Bone marrow (tissue), 2 donors: Measurements from ENCODE around the gene DNER.
"Not testable (repeated sequence)": the region's sequence is repeated elsewhere in the genome, so short reads cannot be mapped to it uniquely, and the experiment has no call there.

Experiments
- DNase-seq, 2 donors: peaks; one replicate each; lab custom pipeline; 2025; lab: John Stamatoyannopoulos, UW

DNER gene

DNA sequence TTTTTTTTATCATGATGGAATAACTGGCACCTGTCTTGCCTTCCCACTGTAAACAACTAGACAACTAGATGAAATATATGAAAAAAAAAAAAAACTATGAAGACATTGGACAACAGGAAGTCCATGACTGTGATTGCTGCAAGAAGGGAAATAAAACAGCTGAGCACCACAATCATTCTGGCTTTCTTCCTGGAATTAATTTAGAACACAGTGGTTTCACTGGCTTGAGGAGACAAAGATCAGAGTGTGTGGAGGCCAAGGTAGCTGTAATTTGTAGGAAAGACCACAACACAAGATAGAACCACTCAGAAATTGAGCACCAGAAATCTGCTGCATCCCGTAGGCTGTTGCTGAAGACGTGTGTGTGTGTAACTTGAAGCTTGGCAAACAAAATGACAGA is 322.2 kb downstream of the DNER start:
- DNase-seq: no peak

DNA sequence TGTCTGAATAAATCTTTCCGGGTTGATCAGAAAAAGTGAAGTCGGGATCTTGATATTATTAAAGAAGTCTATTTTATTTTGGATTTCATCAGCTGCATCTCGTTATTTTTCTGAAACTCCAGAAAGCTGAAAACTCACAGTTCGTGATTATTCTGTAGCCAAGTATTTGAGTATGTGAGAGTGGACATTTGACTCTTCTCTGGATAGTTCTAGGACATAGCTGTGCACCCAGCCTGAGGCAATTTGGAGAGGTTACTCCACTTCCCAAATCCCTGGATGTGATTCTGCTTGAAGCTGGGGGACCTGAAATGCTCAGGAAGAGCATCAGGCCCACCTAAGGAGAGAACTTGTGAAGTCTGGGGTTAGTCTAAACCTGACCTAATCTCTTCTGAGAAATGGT is 325.6 kb downstream of the DNER start:
- DNase-seq: no peak

DNA sequence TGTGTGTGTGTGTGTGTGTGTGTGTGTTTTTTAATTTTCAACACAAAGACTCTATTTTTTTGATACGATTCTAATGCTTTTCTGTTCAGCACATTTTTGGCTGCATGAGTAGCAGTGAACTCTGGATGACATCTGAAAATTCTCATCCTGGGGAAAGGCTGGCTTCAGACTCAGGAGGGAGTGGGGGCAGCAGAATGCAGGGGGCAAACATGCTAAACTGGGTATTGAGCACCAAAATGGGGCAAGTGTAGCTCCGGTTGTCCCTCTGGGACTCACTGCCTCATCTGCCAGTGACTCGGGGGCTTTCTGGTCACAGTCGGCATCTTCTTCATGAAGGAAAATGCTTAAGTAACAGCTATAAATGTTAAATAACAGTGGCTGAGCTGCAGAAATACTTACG is 326.5 kb downstream of the DNER start:
- no peak for DNase-seq

DNA sequence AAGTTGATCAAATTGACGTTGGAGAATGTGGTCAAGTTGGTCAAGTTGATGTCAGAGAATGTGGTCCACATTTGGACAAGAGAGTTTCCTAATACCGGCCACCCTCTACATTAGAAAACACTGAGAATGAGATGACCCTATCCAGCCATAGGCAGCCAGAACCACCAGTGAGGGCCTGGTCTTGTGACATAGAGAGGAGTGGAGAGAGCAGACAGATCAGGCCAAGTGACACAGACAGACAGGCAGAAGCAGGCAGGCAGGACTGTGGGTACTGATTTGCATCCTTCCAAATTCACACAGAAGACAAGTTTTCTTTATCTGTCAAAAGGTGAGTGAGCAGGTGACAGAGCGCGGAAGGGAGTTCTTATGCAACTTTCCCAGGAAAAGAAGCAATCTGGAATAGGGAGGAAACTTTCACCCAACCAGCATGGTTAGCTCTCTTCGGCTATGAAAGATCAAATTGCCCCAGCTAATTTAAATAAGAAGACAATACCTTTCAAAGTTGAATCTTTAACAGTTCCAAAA is 334.2 kb downstream of the DNER start:
- DNase-seq: no peak

DNA sequence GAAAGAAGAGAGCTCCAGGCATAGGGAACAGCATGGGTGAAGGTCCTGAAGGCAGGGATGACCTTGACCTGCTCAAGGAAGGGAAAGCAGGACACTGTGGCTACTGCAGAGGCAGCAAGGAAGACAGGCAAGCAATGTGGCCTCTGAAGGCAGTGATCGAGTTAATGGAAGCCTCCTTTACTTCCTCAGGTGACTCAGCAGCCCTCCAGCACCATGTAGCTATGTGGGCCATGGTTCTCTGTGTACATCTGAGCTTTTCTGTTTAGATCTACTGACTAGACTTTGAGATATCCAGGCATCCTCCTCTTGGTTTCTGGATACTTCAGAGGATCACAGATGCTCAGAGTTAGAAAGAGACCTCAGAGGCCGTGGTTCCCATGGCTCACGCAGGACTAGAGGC is 336.0 kb downstream of the DNER start:
- DNase-seq: no peak

DNA sequence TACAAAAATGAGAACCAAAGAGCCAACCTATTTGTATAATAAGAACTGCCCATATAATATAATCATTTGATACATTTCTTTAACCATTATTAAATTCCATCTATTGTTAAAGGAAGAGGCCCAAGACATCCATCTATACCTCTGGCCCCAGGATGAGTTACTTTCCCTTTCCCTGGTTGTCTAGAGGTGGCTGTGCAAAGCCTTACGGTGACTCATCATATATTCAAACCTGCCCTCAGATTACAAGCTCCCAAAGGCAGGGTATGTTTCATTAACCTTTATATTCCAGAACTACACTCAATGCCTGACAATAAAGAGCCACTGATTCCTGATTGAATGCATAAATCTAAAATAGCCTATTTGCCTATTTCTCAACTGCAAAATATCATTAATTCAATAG is 337.5 kb downstream of the DNER start:
- no peak for DNase-seq

DNA sequence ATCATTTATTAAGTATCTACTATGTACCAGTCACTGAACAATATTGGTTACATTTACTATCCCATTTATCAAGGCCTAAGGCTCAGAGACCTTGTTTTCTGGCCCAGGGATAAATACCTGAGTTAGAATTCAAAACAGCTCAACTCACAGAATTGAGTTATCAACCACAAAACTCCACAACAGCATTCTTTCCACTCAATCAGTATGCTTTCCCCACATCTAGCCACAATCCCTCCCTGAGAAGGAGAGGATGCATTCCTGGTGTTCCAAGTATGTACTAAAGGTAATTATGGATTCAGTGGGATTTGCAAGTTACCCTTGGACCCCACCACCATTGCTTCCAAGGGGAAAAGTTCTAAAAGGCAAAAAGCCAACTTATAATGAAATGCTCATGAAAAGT is 339.1 kb downstream of the DNER start:
- DNase-seq: no peak

DNA sequence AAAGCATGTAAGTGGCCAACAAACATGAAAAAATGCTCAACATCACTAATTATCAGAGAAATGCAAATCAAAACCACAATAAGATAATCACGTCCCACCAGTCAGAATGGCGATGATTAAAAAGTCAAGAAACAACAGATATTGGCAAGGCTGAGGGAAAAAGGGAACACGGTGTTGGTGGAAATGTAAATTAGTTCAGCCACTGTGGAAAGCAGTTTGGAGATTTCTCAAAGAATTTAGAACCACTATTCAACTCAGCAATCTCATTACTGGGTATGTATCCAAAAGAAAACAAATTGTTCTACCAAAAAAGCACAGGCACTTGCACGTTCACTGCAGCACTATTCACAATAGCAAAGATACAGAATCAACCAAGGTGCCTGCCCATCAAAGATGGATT is 341.0 kb downstream of the DNER start:
- not testable (repeated sequence) for DNase-seq

DNA sequence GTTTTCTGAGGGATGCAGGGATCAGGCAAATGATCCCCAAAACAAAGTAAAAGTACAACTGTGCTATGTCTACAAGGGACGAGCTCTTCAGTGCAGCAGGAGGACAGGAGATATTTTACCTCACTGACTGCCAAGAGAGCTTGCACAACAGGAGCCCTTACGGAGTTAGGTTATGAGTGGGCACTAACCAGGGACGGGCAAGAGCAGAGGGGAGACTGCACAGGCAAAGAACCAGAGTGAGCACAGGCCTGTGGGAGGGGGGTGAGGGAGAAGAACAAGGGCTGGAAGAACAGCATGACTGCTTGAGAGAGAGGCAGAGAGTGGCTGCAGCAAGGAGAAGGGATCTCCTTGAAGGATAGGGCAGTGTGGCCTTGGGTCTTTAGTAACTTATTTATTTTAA is 342.1 kb downstream of the DNER start:
- no peak for DNase-seq

DNA sequence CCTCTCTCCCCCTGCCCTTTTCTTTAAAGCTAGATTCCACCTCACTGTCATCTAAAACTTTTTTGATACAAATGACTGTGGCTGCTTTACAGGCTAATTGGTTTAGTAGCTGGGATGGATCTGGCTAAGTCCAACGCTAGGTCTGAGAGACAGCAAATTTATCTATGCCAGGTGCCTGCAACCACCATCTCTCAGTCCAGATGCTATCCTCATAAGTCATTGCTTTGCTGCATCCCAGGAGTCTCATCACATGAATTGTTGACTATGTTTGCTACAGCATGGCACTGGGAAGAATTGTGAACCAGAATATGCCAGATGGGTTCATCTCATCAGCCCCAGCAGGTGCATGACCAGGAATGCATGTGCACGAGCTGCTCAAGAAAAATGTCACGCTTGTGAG is 343.3 kb downstream of the DNER start:
- no peak for DNase-seq

DNA sequence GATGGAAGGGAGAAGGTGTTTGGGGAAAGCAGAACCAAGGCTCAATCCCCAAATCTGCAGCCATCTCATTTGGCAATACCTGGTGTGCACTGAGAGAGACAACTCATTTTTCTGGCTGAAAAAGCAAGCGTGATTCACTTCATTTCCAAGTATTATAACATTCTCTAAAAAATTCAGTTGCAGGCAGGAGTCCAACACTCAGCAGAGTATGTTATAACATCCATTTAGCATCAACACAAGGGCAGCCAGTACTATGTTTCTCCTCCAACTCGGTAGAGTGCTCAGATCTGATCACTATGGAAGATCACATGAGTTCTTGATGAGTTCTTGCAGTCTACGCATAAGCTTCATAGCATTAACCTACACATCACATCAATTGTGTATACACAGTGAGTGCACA is 343.8 kb downstream of the DNER start:
- no peak for DNase-seq

DNA sequence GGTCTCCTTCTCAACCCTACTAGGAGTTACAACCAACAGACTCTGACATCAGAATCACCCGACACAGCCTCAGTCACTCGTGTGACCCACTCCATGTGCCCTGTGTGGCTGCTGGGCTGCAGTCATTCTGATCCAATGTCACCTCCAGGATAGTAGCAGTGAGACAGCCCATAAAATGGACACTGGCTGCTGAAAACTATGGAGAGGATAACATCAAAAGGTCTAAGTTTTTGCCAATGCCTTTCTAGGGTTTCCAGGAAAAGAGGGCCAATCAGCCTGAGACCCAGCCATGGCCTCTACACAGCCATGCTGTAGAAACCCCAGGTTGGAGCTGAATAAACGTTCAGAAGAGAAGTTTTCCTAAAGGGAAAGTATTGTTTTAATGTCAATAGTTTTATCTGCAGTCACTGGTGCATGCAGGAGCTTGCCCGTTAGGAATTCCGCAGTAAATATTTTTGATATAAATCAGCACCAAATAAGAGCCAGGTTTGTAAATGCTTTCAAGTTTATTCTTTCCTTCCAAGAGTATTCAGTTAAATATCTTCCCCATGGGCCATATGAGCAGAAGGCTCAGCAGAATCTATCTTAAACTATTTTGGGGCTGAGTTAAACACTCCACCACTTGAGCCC is 351.1 kb downstream of the DNER start:
- DNase-seq: no peak

DNA sequence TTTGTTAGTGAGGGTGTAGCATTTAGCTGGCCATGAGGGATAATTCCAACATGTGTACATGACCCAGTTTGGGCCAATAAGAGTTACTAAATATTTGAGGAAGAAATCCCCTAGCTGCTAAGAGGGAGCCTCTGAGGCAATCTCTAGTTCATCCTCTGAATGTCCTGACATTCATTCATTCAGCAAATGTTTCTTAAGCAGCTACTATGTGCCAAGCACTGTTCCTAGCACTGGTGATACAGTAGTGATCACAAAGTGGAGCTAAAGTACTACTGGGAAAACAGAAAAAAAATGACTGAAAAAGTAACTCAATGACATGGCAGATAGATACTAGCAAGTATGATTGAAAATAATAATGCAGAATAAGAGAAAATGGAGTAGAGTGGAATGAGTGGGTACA is 363.5 kb downstream of the DNER start:
- DNase-seq: no peak

DNA sequence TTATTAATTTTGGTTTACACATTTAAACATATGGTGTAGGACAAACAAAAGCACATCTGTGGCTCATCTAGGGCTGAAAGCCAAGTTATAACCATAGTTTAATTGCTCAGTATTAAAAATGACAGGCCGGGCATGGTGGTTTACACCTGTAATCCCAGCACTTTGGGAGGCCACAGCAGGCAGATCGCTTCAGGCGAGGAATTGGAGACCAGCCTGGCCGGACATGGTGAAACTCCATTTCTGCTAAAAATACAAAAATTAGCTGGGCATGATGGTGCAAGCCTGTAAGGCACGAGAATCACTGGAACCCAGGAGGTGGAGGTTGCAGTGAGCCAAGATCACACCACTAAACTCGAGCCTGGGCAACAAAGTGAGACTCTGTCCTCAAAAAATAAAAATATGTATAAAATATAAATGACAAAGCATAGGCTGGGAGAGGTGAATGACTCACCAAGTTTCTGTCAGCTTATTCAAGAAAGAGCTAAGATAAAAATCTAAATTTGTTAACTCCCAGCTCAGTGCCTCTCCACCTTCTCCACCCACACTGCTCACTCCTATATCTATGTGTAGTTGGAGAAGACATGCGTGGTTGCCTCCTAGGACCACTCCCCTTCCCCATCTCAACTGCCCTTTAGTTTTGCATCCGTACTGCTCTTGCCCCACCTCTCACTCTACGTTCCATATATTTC is 364.1 kb downstream of the DNER start:
- no peak for DNase-seq

DNA sequence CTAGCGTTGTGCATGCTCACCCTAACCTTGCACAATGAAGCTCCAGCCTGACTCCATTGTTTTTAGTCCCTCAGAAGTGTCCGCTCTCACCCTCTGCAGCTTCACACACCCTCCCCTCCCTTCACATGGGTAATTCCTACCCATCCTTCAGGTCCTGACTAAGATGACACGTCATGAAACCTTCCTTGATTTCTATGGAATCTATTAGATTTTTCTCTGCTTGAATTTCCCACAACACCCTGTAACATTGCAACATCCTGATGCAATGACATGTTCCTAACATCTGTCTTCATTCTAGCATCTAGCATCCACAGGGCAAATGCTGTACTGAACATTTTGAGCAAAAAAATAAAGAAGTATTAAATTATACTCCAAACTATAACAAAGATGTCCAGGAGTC is 366.2 kb downstream of the DNER start:
- DNase-seq: no peak

DNA sequence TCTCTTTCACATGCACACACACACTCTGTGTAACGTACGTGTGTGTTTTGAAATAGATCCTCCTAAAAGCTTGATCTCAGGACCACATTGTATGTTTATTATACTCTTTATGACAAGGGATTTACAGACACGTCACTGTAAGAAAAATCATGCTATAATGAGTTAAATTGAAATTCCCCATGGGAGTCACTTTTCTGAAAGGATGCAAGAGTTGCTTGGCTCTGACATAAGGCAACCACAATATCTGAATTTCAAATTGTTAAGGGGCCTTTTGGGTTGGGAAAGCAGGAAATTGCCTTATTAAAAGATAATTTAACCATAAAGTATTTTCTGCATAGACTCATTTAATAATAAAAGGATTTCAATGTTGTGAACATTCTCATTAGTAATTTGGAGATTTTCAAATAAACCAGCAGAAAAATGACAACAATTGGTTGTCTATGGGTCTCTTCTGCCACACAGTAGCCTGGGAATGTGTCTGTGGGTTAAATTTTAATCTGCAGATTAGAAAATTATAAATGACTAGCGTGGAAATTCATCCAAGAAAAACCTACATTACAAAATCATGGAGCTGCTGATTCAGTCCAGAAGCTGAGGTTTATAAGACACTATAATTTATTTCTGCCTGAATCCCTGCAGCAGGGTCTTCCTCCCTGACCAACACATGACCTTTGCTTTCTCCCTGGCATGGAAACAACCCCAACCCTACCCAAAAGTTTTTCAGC is 367.4 kb downstream of the DNER start:
- no peak for DNase-seq

DNA sequence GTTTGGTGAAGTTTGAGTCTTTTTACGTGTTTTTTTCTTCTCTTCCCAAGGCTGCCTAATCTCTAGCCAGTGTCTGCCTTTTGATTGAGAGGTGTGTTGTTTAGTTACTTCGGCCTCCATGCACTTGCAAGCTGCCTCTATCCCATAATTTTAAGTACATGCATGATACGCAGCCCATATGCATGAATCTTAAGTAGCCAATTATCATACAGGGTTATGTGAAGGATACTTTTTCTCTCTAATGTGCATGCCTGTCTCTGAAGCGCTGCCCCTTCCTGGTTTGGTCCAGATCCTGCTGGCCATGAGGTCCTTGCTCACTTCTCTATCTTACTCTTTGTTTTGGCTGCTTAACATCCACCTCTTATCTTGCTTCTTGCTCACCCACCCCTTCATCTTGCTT is 369.4 kb downstream of the DNER start:
- DNase-seq: no peak

DNA sequence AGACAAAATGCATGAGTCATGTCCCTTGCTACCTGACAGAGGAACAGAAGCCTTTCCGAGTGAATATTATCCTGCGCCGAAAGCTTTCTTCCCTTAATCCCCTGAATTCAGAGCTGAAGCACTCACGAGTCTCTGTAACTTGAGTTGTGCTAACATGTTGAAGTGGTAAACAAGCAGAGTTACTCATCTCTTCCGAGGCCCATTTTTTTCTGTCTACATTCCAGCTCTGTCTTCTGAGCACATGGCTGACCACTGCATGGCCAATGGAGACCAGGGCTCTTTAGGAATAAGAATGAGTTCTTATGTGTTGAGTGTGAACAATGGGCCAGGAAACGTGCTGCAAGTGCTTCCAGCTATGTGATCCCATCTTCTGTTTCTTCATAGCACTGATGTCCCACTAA is 370.2 kb downstream of the DNER start:
- DNase-seq: no peak

DNA sequence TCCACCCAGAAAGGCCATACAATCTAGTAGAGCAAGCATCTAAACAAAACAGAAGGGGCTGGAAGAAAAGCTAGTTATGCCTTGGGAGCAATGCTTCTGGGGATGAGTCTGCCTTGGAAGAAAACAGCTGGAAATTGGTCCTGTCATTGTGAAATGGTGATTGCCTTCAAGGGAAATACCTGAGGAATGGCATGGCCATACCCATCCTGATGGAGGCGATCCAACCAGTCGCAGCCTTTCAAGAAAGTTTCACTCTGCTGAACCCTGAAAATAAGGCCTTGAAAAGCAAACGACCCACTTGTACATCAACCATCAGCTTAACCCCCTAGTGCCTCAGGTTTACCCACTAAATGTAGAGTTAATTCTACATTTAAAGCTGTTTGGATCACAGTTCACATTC is 370.7 kb downstream of the DNER start:
- DNase-seq: no peak

DNA sequence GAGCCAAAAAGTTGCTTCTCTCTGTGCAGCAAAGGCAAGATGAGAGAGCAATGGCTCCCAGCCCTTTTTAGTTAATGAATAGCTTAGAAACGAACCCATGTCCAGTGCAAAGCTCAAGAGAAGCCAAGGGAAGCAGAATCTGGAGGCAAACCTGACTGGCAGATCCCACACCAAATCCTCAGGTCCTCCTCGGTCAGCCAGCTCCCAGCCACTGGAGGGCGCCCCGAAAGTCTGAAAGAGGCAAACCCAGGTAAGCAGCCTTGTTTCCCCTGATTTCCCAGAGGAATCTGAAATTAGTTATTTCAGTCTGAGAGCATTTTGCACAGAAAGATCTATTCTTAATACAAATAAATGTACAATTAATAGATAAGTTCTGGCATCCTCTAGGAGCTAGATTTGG is 372.0 kb downstream of the DNER start:
- DNase-seq: no peak

DNA sequence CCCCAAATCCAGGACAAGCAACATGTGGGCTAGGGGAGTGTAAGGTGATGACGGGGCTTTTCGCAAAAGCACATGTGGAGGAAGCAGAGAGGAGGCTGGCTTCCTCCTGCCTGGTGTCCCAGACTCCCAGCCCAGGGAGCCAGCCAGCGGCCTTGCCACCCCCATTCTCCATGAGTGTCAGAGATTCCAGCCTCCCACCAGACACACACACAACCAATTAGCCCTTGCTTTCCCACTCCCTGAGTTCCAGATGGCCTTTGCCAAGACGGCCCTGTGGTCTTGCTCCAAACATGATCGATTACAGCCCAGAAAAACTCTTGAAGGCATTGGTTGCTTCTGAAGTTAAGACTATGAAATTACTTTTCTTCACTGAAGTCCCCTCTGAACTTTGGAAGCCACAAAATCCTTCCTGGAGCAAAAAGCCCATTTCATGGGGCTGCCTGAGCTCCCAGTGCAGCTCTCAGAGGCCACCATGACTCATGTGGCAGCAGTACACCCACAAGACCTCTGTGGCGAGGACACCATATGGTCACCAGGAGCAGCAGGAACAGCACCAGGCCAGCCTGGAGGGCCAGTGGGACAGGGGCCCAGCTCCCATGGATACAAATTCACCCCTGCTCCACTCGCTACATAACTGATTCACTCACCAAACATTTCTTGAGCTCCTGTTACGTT is 374.1 kb downstream of the DNER start:
- DNase-seq: no peak

DNA sequence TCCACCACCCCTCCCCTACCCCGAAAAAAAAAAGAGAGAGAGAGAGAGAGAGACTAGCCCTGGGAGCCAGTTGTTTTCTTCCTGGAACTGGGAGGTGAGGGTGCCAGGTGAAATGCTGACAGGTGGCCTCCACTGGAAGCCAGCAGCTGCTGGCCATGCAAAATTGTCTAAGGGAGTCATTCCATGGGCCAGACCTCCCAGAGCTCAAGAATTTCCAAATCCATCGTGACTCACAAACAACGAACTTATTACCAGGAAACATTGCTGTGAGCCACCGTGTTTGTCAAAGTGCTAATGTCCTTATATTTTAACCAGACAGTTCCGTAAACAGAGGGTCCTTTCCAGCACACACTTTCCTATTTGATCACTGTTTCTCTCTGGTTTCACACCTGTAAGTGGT is 374.7 kb downstream of the DNER start:
- no peak for DNase-seq

DNA sequence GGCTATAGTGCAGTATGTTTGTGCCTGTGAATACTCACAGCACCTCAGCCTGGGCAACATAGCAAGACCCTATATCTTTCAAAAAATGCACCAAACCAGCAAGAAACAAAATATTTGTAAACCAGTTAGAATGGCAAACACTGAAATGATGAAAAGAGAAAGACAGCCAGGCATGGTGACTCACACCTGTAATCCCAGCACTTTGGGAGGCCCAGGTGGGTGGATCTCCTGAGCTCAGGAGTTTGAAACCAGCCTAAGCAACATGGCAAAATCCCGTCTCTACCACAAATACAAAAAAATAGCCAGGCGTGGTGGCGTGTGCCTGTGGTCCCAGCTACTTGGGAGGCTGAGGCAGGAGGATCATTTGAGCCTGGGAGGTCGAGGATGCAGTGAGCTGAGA is 375.2 kb downstream of the DNER start:
- not testable (repeated sequence) for DNase-seq
